GM18858 (cell line): ENCODE results near the gene PRDM2.
"Not testable (repeated sequence)": the region's sequence is repeated elsewhere in the genome, so short reads cannot be mapped to it uniquely, and the experiment has no call there.

ENCODE experiments used
- ATAC-seq: cut with Tn5 transposase; IDR thresholded peaks from one replicate; pipeline ENCODE4 v1.9.1; 2021; ENCODE audit not compliant: unreplicated experiment

The PRDM2 gene, protein sequence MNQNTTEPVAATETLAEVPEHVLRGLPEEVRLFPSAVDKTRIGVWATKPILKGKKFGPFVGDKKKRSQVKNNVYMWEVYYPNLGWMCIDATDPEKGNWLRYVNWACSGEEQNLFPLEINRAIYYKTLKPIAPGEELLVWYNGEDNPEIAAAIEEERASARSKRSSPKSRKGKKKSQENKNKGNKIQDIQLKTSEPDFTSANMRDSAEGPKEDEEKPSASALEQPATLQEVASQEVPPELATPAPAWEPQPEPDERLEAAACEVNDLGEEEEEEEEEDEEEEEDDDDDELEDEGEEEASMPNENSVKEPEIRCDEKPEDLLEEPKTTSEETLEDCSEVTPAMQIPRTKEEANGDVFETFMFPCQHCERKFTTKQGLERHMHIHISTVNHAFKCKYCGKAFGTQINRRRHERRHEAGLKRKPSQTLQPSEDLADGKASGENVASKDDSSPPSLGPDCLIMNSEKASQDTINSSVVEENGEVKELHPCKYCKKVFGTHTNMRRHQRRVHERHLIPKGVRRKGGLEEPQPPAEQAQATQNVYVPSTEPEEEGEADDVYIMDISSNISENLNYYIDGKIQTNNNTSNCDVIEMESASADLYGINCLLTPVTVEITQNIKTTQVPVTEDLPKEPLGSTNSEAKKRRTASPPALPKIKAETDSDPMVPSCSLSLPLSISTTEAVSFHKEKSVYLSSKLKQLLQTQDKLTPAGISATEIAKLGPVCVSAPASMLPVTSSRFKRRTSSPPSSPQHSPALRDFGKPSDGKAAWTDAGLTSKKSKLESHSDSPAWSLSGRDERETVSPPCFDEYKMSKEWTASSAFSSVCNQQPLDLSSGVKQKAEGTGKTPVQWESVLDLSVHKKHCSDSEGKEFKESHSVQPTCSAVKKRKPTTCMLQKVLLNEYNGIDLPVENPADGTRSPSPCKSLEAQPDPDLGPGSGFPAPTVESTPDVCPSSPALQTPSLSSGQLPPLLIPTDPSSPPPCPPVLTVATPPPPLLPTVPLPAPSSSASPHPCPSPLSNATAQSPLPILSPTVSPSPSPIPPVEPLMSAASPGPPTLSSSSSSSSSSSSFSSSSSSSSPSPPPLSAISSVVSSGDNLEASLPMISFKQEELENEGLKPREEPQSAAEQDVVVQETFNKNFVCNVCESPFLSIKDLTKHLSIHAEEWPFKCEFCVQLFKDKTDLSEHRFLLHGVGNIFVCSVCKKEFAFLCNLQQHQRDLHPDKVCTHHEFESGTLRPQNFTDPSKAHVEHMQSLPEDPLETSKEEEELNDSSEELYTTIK (N-terminal part only)

GRCh38 chr1:13699936-13700520 lies at the start of gene PRDM2:
TSS of gene PRDM2 (plus strand) at chr1:13700188. CDS start at chr1:13715606, 15,418 bp downstream.
- no peak for ATAC-seq

DNA sequence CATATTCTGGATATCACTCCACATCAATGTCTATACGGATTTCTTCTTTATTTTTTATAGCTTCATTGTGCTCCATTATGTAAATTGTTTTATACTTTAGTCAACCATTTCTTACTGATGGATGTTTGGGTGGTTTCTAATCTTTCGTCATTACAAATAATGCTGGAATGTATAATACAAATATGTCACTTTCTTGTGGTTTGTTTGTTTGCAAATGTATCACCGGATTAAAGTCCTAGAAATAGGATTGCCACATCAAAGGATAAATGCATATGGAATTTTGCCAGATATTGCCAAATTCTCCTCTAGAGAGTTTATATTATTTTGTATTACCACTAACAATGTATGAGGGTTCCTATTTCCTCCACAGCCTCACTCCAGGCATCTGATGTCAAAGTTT lies 48.7 kb upstream of the PRDM2 start:
- ATAC-seq: no peak

DNA sequence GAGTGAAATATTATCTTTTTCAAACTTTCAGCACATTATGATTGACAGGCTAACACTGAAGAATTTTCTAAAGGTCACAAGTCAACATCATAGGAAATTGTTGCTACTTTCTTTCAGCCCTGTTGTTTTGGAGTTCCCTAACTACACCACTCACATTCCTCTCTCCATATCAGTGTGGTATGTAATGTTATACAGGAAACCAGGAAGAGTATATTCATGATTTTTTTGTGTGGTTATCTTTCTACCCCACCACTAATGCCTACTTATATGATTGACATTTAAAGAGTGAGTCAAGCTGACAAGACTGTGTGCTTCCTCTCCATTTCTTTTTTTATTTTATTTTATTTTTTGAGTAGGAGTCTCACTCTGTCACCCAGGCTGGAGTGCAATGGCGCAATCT lies 47.8 kb upstream of the PRDM2 start:
- no peak for ATAC-seq

- no peak for ATAC-seq
Observed at GRCh38 chr1:13661539-13661938, 38.4 kb upstream of the PRDM2 start.

DNA sequence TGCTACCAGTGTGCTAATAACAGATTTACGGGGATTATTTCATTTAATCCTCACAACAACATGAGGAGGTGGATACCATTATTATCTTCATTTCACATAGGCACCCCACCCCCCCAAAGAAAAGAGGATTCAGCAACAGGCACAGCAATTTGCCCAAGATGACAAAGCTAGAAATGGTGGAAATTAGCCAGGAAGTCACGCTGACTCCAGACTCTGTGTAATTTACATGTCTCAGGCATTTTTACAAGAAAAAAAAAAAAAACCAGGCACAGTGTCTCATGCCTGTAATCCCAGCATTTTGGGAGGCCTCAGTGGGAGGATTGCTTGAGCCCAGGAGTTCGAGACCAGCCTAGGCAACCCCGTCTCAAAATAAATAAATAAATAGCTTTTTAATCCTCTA lies 37.5 kb upstream of the PRDM2 start:
- no peak for ATAC-seq

DNA sequence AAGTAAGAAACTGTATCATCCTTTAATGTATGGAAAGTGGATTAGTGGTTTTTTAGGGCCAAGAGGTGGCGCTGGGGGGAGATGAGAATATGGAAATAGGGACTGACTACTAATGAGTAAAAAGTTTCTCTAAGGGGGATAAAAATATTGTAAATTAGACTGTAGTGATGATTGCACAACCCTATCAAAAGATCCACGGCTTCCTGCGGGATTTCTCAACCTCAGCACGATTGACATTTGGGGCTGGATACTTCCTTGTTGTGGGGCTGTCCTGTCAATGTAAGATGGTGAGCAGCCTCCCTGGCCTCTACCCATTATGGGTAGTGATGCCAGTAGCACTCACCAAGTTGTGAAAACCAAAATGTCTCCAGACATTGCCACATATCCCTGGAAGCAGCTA lies 36.0 kb upstream of the PRDM2 start:
- no peak for ATAC-seq

DNA sequence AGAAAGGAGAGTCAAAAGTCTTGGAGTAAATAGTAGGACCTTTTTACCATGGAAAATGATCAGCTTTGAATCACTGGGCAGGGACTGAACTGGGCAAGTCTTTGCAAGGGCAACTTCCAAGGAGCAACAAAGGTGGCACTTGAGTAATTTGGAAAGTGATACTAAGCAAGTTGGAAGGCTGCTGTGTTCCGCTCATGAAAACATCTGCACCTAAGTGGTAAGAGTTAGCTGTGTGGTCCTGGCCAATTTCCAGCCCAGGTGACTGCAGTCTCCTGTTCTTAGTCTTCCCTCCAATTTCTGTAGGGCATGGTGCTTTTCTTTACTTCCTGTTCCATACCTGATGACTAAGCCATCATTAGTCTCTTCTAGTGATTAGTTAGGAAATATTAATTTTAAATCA lies 35.5 kb upstream of the PRDM2 start:
- no peak for ATAC-seq

- no peak for ATAC-seq
Observed at GRCh38 chr1:13666317-13666716, 33.7 kb upstream of the PRDM2 start.

DNA sequence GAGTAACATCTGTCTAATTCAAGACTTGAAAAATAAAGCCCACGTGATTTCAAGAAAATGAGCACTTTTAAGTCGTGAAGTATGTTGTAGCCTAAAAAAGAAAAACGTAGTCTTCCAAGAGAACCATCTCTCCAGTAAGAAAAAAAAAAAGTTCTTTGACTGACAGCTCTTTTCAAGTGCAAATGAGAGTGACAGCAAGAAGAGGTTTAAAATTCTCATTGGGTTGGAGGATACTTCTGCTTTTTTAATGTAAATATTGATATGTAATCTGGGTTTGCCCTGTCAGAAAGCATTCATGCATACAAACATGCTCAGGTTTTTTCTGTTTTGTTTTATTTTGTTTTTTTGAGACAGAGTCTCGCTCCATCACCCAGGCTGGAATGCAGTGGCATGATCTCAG lies 32.3 kb upstream of the PRDM2 start:
- ATAC-seq: peak; percentile 52

GRCh38 chr1:13674377-13674776 lies 25.6 kb upstream of the PRDM2 start:
- no peak for ATAC-seq

GRCh38 chr1:13675151-13675651 lies 24.8 kb upstream of the PRDM2 start:
- no peak for ATAC-seq

- no peak for ATAC-seq
Observed at GRCh38 chr1:13677896-13678295, 22.1 kb upstream of the PRDM2 start.

- no peak for ATAC-seq
Observed at GRCh38 chr1:13679651-13680050, 20.3 kb upstream of the PRDM2 start.

GRCh38 chr1:13680609-13681008 lies 19.4 kb upstream of the PRDM2 start:
- ATAC-seq: not testable (repeated sequence)

- no peak for ATAC-seq
Observed at GRCh38 chr1:13681921-13682320, 18.1 kb upstream of the PRDM2 start.

- ATAC-seq: no peak
Observed at GRCh38 chr1:13682444-13682843, 17.5 kb upstream of the PRDM2 start.

GRCh38 chr1:13683206-13683605 lies 16.8 kb upstream of the PRDM2 start:
- ATAC-seq: no peak

- no peak for ATAC-seq
Observed at GRCh38 chr1:13687151-13687715, 12.8 kb upstream of the PRDM2 start.

DNA sequence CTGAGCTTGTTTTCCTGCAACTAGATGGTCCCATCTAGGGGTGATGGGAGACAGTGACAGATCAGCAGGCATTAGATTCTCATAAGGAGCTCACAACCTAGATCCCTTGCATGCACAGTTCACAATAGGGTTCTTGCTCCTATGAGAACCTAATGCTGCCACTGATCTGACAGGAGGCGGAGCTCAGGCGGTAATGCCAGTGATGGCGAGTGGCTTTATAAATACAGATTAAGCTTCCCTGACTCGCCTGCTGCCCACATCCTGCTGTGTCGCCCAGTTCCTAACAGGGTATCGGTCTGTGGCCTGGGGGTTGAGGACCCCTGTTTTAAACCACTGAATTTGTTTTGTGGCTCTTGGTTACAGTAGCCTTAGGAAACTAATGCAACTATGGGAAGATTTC lies 6.9 kb upstream of the PRDM2 start:
- ATAC-seq: not testable (repeated sequence)
